ENCODE measurements around the gene AKAP6. TPM values are rescaled to one million over a fixed set of nuclear protein-coding genes. Genes with fewer than 3 reads are reported as not detected.

Gene AKAP6
- total RNA-seq, 1 experiment from 2014 or later: 2.3 TPM

DNA sequence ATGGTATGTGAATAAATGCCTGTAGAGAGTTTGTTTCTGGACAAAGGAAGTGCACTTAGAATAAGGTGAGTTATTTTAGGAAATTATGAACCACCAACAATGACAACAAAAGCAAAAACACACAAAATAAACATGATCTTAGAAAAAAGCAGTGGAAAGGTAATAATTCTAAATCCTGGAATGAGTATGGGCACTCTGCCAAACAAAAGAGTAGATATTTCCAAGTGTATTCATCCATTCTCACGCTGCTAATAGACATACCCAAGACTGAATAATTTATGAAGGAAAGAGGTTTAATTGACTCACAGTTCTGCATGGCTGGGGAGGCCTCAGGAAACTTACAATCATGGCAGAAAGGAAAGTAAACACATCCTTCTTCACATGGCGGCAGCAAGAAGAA, 340.3 kb downstream of the AKAP6 start:
- TF ChIP-seq, protein P1, sequence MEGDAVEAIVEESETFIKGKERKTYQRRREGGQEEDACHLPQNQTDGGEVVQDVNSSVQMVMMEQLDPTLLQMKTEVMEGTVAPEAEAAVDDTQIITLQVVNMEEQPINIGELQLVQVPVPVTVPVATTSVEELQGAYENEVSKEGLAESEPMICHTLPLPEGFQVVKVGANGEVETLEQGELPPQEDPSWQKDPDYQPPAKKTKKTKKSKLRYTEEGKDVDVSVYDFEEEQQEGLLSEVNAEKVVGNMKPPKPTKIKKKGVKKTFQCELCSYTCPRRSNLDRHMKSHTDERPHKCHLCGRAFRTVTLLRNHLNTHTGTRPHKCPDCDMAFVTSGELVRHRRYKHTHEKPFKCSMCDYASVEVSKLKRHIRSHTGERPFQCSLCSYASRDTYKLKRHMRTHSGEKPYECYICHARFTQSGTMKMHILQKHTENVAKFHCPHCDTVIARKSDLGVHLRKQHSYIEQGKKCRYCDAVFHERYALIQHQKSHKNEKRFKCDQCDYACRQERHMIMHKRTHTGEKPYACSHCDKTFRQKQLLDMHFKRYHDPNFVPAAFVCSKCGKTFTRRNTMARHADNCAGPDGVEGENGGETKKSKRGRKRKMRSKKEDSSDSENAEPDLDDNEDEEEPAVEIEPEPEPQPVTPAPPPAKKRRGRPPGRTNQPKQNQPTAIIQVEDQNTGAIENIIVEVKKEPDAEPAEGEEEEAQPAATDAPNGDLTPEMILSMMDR (IDR thresholded peaks at IDR 0.05; ENCODE audit: unreplicated experiment): no peak
- DNase-seq (ENCODE audit: unreplicated experiment): no peak
- ChIA-PET CTCF (no interaction called here), POLR2A (no interaction called here)
- H3K27ac Mint-ChIP-seq (ENCODE audit: low read depth, unreplicated experiment): no peak overlapping the region
- no peaks in the 10 kb centered on the region for H3K27me3 Mint-ChIP-seq (ENCODE audit: insufficient read depth, unreplicated experiment)
- H3K36me3 Mint-ChIP-seq (ENCODE audit: insufficient read depth, unreplicated experiment): no peaks in the 10 kb centered on the region
- no peak overlapping the region for H3K4me3 Mint-ChIP-seq (ENCODE audit: unreplicated experiment)
- H3K4me1 Mint-ChIP-seq (ENCODE audit: insufficient read depth, unreplicated experiment): peaks cover 6% of the 10 kb centered on the region
- BruUV-seq (replicated peaks): no TSS peak
- intact Hi-C loops (cut with micrococcal nuclease): no loop called here
- no peaks in the 10 kb centered on the region for H3K9me3 Mint-ChIP-seq (ENCODE audit: unreplicated experiment)

DNA sequence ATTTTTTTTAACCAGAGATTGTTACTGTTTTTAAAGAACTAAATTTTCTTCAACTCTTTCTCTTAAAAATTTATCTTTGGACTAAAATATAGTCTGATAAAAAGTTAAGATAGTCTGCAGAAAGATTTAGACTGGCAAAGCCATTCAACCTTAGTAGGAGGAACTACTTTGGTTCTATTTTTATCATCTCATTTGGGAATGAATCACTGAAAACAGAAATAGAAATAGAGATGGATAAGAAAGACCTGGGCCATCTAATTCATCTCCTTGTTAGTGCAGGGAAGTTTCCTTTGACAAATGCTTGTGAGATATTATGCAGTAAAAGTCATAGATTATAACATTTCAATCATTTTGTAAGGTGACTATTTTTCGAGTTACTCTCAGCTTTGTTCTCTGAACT, 346.3 kb downstream of the AKAP6 start:
- no peak overlapping the region for H3K4me3 Mint-ChIP-seq (ENCODE audit: unreplicated experiment)
- no TSS peak for BruUV-seq (replicated peaks)
- no peak overlapping the region for H3K27ac Mint-ChIP-seq (ENCODE audit: low read depth, unreplicated experiment)
- H3K9me3 Mint-ChIP-seq (ENCODE audit: unreplicated experiment): no peaks in the 10 kb centered on the region
- no peak for DNase-seq (ENCODE audit: unreplicated experiment)
- no peaks in the 10 kb centered on the region for H3K27me3 Mint-ChIP-seq (ENCODE audit: insufficient read depth, unreplicated experiment)
- POLR2A ChIA-PET: no interaction called here
- no peaks in the 10 kb centered on the region for H3K4me1 Mint-ChIP-seq (ENCODE audit: insufficient read depth, unreplicated experiment)
- intact Hi-C loops (cut with micrococcal nuclease): no loop called here
- CTCF ChIA-PET: no interaction called here
- H3K36me3 Mint-ChIP-seq (ENCODE audit: insufficient read depth, unreplicated experiment): no peaks in the 10 kb centered on the region
- TF ChIP-seq, protein P1 (IDR thresholded peaks at IDR 0.05; ENCODE audit: unreplicated experiment): no peak

DNA sequence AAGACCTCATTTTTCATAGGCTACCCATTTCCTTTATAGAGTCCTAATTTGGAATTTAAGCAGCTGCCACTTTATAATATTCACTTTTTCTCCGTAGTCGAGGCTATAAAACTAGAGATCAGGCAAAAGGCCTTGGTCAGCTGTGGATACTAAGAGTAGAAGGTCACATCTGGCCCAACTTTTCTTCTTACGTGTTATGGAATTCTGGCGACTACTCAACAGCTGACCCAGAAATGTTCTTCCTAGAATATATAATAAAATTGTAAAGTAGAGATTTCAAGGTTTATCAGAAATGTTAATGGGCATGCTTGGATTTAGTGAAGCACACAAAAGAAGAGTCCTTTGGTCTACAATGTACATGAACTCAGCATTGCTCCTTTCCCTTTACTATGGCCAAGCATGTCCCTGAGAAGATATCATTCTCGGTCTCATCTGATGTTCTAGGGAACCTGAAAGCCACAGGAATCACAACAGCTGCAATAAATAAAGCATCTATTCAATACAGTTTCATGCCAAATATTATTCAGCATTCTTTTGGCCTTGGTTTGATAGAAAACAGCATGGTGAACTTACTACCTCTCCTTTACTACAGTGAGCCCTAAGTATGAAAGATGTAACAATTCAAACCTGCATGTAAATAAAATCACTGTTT, 348.2 kb downstream of the AKAP6 start:
- TF ChIP-seq, protein P1 (IDR thresholded peaks at IDR 0.05; ENCODE audit: unreplicated experiment): no peak
- no peak overlapping the region for H3K27ac Mint-ChIP-seq (ENCODE audit: low read depth, unreplicated experiment)

DNA sequence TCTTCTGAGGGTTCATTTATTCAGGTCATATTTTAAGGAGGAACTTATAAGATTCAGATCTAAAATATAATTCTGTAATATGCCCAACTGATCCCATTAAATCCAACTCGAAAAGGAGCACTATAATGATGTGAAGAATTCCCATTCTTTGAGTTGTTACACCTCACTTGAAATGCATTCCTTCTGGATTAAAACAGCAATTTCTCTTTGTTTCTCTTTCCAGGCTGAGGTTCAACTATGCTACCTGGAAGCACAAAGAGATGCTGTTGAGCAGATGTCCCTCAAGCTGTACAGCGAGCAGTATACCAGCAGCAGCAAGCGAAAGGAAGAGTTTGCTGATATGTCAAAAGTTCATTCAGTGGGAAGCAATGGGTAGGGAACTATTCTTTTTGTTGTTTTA, 349.0 kb downstream of the AKAP6 start:
- Mint-ChIP-seq H3K4me1 (ENCODE audit: insufficient read depth, unreplicated experiment) (peaks cover 9% of the 10 kb centered on the region), H3K27me3 (ENCODE audit: insufficient read depth, unreplicated experiment) (no peaks in the 10 kb centered on the region), H3K36me3 (ENCODE audit: insufficient read depth, unreplicated experiment) (no peaks in the 10 kb centered on the region), H3K27ac (ENCODE audit: low read depth, unreplicated experiment) (no peak overlapping the region), H3K9me3 (ENCODE audit: unreplicated experiment) (no peaks in the 10 kb centered on the region), H3K4me3 (ENCODE audit: unreplicated experiment) (no peak overlapping the region)
- no TSS peak for BruUV-seq (replicated peaks)
- TF ChIP-seq, protein P1 (IDR thresholded peaks at IDR 0.05; ENCODE audit: unreplicated experiment): no peak
- ChIA-PET CTCF (no interaction called here), POLR2A (no interaction called here)
- no peak for DNase-seq (ENCODE audit: unreplicated experiment)
- intact Hi-C loops (cut with micrococcal nuclease): no loop called here

More for the DNA sequence above, 348.2 kb downstream of the AKAP6 start:
- no peaks in the 10 kb centered on the region for H3K27me3 Mint-ChIP-seq (ENCODE audit: insufficient read depth, unreplicated experiment)
- intact Hi-C loops (cut with micrococcal nuclease): no loop called here
- no peak overlapping the region for H3K4me3 Mint-ChIP-seq (ENCODE audit: unreplicated experiment)
- no peak for DNase-seq (ENCODE audit: unreplicated experiment)
- peaks cover 7% of the 10 kb centered on the region for H3K4me1 Mint-ChIP-seq (ENCODE audit: insufficient read depth, unreplicated experiment)
- no peaks in the 10 kb centered on the region for H3K9me3 Mint-ChIP-seq (ENCODE audit: unreplicated experiment)
- no peaks in the 10 kb centered on the region for H3K36me3 Mint-ChIP-seq (ENCODE audit: insufficient read depth, unreplicated experiment)
- ChIA-PET POLR2A (no interaction called here), CTCF (no interaction called here)
- BruUV-seq (replicated peaks): no TSS peak
